ENCODE results near the gene SNRNP25. TPM values are rescaled to one million over a fixed set of nuclear protein-coding genes. Genes with fewer than 3 reads are reported as not detected.

SNRNP25 gene
- total and polyA plus RNA-seq, 7 donors = 23.0 to 41.7 (median 33.8) TPM

DNA sequence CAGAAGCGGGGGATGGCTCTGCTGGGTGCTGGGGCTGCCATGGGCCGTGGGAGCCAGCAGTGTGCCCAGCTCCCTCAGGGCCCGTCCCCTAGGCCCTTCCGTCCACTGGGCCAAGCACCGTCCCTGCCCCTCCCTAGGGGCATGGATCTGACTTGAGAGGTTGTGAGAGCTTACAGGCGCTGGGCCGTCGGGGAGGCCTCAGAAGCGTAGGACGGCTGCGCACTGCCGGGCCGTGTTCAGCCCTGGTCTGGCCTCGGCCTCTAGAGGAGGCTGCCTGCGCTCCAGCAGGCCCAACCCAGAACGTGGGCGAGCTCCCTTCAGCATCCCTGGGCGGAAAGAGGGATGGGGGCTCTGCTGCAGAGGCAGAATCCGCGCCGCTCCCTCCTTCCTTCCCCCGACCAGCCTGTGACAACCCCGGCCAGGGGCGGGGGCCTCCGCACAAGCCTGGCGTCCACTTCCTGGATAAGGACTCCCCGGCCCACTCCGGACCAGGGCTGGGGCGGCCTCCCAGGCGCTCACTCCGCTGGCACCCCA is 23.7 kb downstream of the SNRNP25 start:
- Histone ChIP-seq H3K9me3 (no peaks in the 10 kb centered on the region), H3K4me3 (peak overlapping the region; percentile 66 to 97 (median 87)), H3K36me3 (peaks cover 0 to 15% (median 6%) of the 10 kb centered on the region in 4 donors), H3K4me1 (peaks cover 0 to 57% (median 47%) of the 10 kb centered on the region in 4 donors), H3K27ac (peak overlapping the region; percentile 94 to 97 (median 96)), H3K27me3 (no peaks in the 10 kb centered on the region)
- WGBS, 2 donors = 8 to 12% methylated on average over 31 of the region's 31 CpGs
- TF ChIP-seq CTCF (IDR thresholded peaks at IDR 0.05) (peak in 1 of 4 experiments; percentile 7), POLR2A (IDR thresholded peaks at IDR 0.05) (no peak)
- peak; percentile 84 for DNase-seq
- intact Hi-C loops (cut with DNase I) = no loop called here

DNA sequence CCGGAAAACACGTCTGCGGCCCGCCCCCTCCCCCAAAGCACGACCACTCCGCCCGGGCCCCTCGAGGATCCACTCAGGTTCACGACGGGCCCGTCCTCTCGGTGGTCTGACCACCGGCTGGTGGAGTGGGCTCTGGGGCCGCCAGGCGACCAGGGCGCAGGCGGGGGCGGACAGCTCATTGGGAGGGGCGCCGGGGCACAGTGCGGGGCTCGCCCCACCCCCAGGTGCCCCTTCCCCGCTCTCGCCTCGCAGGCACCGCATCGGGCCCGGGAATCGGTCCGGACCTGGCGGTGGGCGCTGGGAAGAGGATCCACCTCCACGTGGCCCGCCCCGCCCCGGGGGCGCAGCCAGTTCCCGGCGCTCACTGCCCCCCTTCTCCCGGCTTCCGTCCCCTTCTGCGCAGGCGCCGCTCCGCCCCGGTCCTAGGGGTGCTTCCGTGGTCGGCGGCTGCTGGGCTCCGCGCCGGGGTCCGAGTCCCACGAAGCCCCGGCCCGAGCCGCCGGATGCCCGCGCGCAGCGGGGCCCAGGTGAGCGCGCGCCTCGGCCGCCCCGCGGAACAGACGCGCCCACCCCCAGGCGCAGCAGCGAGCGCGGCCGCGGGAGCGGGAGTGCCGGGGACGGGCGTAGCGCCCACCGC is 24.3 kb downstream of the SNRNP25 start, which contains the start of gene MPG:
TSS of gene MPG (plus strand) at position 419 of the 637 bp plus-strand sequence. CDS start at position 504, 85 bp downstream.
- Histone ChIP-seq H3K27ac (peak within 1 kb of the TSS; percentile 94 to 97 (median 96)), H3K4me1 (peaks cover 0 to 52% (median 43%) of the 10 kb centered on the region in 4 donors), H3K36me3 (peaks cover 0 to 15% (median 6%) of the 10 kb centered on the region in 4 donors), H3K27me3 (no peaks in the 10 kb centered on the region), H3K4me3 (peak within 1 kb of the TSS; percentile 66 to 97 (median 87)), H3K9me3 (no peaks in the 10 kb centered on the region)
- TF ChIP-seq EP300 (IDR thresholded peaks at IDR 0.05) (peak in 1 of 4 donors; percentile 37), POLR2AphosphoS5 (IDR thresholded peaks at IDR 0.05) (peak; percentile 85 to 90 (median 88)), POLR2A (IDR thresholded peaks at IDR 0.05) (peak; percentile 25 to 54), CTCF (IDR thresholded peaks at IDR 0.05) (no peak)
- intact Hi-C loops (cut with DNase I) = no loop called here
- WGBS, 2 donors = 0 to 1% methylated on average over 83 of the region's 83 CpGs
- peak; percentile 95 for DNase-seq

DNA sequence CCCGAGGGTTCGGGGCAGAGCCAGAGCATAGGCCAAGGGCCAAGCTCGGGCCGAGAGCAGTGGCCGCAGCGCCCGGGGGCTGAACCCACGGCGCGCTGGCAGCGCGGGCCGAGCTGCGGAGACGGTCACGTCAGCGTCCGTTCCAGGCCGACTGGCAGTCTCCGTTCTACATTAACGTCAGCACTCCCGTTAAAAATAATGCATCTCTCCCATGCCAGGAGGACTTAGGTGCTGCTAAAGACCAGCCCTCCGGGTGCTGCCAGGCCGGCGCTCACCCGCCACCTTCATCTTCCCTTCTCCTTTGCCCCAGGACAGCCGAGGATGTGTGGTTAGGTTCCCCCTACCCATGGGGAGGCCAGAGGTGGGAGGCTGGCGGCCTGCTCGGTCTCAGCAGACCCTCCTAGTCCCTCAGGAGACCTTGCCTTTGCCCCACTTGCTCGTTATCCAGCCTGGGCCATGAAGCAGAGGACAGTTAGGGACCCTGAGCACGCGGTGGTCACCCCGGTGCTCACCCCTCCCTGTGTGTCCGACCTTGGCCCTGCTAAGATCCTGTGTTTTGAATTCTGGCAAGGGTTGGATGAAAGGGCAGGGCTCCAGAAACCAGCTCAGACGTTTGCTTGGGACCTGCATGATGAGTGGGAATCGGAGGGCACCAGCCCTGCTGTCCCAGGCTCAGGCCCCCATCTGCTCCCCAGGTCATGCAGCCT is 25.0 kb downstream of the SNRNP25 start:
- H3K36me3 ChIP-seq = peaks cover 0 to 15% (median 6%) of the 10 kb centered on the region in 4 donors
- WGBS, 2 donors = 10% methylated on average over 36 of the region's 36 CpGs
- TF ChIP-seq POLR2A (IDR thresholded peaks at IDR 0.05) (no peak), POLR2AphosphoS5 (IDR thresholded peaks at IDR 0.05) (peak in 2 of 4 donors; percentile 3 to 7)
- DNase-seq = peak; percentile 77
- intact Hi-C loops (cut with DNase I) = no loop called here
- no peaks in the 10 kb centered on the region for H3K27me3 ChIP-seq
- peaks cover 0 to 46% (median 37%) of the 10 kb centered on the region in 4 donors for H3K4me1 ChIP-seq
- H3K4me3 ChIP-seq = peak overlapping the region; percentile 66 to 97 (median 87)
- H3K9me3 ChIP-seq = no peaks in the 10 kb centered on the region
- H3K27ac ChIP-seq = peak overlapping the region; percentile 94 to 97 (median 96)

DNA sequence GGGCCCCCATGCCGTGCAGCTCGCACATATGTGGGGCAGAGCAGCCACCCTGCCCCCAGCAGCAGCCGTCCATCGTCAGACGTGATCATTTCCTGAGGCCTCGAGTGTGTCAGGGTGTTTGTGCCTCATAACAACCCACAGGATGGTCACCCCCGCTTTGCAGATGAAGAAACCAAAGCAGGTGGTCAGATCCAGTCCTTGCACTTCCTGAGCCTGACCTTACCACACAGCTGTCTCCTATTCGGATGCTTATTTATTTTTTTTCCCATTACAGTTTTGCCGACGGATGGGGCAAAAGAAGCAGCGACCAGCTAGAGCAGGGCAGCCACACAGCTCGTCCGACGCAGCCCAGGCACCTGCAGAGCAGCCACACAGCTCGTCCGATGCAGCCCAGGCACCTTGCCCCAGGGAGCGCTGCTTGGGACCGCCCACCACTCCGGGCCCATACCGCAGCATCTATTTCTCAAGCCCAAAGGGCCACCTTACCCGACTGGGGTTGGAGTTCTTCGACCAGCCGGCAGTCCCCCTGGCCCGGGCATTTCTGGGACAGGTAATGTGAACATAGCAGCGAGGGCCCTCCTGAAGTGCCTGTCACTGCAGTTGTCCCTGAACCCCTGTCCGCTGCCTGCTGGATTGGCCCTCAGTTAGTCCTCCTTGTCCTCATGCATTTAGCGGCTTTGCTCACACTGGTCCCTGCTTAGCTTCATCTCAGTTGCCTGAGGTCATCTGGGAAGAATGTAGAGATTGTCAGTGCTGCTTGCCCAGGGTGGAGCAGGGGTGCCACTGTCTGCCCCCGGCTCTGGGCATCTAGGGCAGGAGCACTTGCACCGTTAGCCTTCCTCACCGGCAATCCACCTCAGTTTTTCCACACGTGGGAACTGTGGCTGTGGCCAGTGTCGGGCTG is 25.8 kb downstream of the SNRNP25 start:
- WGBS, 2 donors = 79 to 87% methylated on average over 32 of the region's 32 CpGs
- H3K9me3 ChIP-seq = no peaks in the 10 kb centered on the region
- no peak for TF ChIP-seq EP300 (IDR thresholded peaks at IDR 0.05)
- no peak for TF ChIP-seq CTCF (IDR thresholded peaks at IDR 0.05)
- no peak for TF ChIP-seq POLR2AphosphoS5 (IDR thresholded peaks at IDR 0.05)
- no peak for TF ChIP-seq POLR2A (IDR thresholded peaks at IDR 0.05)
- H3K4me3 ChIP-seq = peak overlapping the region in 3 of 4 donors; percentile 82 to 97 (median 92)
- H3K36me3 ChIP-seq = peaks cover 0 to 16% (median 8%) of the 10 kb centered on the region in 4 donors
- peak overlapping the region; percentile 94 to 97 (median 96) for H3K27ac ChIP-seq
- intact Hi-C loops (cut with DNase I) = no loop called here
- H3K27me3 ChIP-seq = no peaks in the 10 kb centered on the region
- peaks cover 0 to 46% (median 43%) of the 10 kb centered on the region in 4 donors for H3K4me1 ChIP-seq
- no peak for DNase-seq

Data from sigmoid colon (tissue), 7 donors.